Melanocyte of skin (primary cell): ENCODE results near the gene HGS. TPM values are rescaled to one million over a fixed set of nuclear protein-coding genes. Genes with fewer than 3 reads are reported as not detected.

Experiments used
- small RNA-seq, 2 donors: library from RNA; depleted of rRNA; stranded (forward); fragments of <200 nt; gene quantifications; one replicate each; pipeline ENCODE3, GENCODE V24; 2012
- total RNA-seq, 2 donors: library from RNA; depleted of rRNA; stranded (reverse); fragments of >200 nt; gene quantifications; 2 replicates each; pipeline ENCODE4 v1.2.3, GENCODE V29; 2012

The HGS gene, protein sequence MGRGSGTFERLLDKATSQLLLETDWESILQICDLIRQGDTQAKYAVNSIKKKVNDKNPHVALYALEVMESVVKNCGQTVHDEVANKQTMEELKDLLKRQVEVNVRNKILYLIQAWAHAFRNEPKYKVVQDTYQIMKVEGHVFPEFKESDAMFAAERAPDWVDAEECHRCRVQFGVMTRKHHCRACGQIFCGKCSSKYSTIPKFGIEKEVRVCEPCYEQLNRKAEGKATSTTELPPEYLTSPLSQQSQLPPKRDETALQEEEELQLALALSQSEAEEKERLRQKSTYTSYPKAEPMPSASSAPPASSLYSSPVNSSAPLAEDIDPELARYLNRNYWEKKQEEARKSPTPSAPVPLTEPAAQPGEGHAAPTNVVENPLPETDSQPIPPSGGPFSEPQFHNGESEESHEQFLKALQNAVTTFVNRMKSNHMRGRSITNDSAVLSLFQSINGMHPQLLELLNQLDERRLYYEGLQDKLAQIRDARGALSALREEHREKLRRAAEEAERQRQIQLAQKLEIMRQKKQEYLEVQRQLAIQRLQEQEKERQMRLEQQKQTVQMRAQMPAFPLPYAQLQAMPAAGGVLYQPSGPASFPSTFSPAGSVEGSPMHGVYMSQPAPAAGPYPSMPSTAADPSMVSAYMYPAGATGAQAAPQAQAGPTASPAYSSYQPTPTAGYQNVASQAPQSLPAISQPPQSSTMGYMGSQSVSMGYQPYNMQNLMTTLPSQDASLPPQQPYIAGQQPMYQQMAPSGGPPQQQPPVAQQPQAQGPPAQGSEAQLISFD
- total RNA-seq, result 100 to 1,000 TPM in 1 of 2 donors, 10 to 100 TPM in 1; 87.1 to 105 TPM

DNA sequence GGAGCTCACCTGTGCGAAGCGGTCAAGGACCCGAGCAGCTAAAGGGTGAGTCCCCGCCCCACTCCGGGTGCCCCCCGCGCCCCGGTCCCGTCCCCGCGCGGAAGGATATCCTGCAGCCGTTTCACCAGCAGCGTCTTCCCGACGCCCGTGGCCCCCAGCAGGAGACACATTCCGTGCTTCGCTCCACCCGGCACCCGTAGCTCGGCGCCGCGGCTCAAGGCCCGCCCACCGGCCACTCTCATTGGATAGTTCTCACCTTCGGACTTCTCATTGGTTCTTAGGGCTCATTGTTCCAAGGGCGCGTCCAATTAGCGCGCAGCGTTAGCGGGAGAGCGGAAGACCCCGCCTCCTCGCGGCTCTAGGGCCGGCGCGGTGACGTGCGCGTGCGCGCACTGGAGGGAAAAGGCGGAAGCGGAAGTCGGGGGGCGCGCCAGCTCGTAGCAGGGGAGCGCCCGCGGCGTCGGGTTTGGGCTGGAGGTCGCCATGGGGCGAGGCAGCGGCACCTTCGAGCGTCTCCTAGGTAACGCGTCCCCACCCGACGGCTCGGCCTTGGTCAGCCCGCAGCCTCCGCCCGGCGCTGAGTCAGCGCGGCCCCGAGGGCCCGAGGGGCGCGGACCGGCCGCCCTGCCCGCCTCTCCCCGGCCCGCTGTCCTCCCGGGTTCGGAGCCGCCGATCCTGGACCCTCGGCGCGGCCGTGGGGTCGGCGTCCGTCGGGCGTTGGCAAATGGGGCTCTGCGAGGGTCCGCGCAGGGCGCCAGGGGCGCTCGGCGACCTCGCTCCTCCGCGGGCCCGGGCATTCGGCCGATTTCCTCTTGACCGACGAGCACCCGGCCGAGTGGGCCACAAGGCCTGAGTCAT is at the start of gene HGS, which contains the start of gene ARL16:
Gene HGS, plus strand, starts transcription at position 428 of the 858 bp plus-strand sequence. Its CDS starts 56 bp downstream, at position 484.
Gene ARL16, minus strand, starts transcription at position 214 of the 858 bp plus-strand sequence. Its CDS starts 44 bp downstream, at position 170.

GRCh38 chr17:81636505-81637288 is 47.1 kb upstream of the HGS start, which contains the start of the genes NPLOC4 and TSPAN10:
NPLOC4 (minus strand) TSS chr17:81637112; CDS start chr17:81636930, 182 bp downstream.
TSPAN10 (plus strand) TSS chr17:81637196; CDS start chr17:81642413, 5,217 bp downstream.

DNA sequence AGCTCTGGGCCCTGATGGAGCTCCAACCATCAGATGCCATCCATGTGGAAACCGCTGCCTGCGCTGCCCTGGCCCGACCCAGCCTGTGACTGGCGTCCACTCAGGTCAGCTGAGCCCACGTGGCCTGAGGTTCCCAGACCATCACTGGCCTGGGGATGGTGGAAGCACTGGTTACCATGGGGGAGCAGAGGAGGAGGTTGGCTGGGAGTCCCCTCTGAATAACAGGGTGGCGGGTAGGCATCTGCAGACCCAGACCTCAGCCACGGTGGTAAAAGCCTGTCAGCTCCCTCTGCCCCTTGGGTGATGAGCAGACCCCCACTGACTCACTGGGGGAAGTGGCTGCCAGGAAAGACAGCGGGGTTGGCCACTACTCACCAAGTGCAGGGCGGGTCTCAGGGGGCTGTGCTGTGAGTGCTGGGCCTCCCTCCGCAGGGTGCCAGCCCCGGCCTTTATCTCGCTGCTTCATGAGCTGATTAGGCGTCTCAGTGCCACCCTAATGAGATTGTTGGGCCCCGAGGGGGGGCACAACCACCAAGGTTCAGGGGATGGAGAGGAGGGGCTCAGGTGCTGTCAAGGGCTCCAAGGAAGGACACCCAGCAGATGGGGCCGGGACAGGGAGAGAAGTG is 27.6 kb upstream of the HGS start, which contains the start of gene PDE6G:
Gene PDE6G, minus strand, starts transcription at position 425 of the 626 bp plus-strand sequence. CDS start 3,237 bp downstream, outside the sequence.

DNA sequence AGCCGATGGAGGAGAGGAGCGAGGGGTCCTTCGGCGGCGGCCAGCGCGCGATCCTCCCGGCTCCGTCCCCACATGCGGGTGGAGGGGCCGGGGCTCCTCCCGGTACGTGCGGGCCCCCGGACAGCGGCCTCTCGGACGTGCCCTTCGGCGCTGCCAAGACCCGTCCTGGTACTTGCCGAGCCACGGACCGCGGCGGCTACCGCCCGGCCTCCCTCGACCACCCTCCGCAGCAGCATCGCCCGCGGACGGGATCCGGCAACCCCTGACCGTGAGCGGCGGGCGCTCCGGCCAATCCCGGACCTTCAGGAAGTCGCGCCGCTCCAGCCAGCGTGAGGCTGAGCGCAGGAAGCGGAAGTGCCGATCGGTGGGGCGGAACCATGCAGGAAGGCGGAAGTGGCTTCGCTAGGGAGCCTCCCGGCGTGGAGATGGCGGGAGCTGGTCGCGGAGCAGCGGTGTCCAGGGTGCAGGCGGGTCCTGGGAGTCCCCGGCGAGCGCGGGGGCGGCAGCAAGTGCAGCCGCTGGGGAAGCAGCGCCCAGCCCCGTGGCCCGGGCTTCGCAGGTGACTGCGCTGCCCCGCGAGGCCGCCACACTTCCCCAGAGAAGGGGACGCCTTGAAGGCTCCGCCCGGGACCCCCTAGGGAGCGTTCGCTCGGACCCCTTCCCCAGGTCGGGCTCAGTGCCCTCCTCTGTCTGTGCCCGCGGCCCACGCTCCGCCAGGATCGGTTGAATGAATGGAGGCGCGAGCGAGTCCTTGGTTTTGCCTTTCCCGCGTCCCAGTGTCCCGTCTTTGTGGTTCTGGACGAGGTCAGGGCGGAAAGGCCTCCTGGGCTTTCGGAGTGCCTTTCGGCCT is 17.2 kb upstream of the HGS start, which contains the start of the genes CCDC137 and OXLD1:
Gene CCDC137, plus strand, starts transcription at position 396 of the 850 bp plus-strand sequence. Its CDS starts 30 bp downstream, at position 426.
Gene OXLD1, minus strand, starts transcription at position 264 of the 850 bp plus-strand sequence. Its CDS starts 28 bp downstream, at position 236.

DNA sequence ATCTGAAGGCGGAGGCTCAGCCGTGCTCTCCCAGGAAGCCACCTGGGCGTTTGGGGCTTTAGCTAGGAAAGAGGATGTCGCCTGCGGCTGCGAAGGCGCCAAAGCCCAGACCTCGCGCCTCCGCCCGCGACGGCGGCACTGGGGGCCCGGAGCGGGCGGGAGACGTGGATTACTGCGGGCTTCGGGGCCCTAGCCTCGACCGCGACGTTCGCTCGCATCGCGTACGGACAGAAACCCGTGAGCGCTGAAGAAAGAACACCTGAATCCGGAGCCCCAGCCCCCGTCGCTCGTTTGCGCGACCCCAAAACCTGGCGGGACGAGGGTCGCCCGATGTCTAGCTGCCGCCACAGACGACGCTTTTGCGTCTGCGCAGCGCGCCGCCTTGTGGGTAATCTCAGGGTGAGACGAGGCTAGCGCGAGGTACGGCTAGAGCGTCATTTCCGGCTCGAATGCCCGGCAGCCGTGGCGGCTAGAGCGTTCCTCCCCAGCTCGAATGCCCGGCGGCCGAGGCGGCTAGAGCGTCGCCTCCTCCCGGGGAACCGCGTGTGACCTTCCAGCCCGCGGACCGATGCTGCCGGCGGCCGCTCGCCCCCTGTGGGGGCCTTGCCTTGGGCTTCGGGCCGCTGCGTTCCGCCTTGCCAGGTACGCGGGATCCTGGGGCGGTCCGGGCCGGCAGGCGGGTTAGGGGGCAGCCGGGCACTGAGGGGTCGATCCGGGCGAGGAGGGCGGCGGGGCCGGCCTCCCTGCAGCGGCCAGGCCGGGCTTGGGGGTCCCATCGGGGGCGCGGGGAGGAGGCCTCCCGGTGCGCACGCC is 19.3 kb downstream of the HGS start, which contains the start of gene MRPL12:
Gene MRPL12, plus strand, starts transcription at position 434 of the 813 bp plus-strand sequence. Its CDS starts 135 bp downstream, at position 569.

GRCh38 chr17:81711814-81712467 is 28.1 kb downstream of the HGS start, which contains the start of gene SLC25A10:
SLC25A10 (plus strand) TSS chr17:81712284; CDS start chr17:81712427, 143 bp downstream.

Small RNA genes lying within 50 kb of the gene (small RNA-seq; reads per million reads assigned to genes)
- 0 reads per million in 2 donors for gene MIR6786

Other genes starting within 250 kb of the HGS start
- gene ACTG1, start 171.2 kb upstream of the HGS start, total RNA-seq, result 1,000 to 10,000 TPM; 6,005 to 7,523 TPM
- under 1 TPM; 0.34 to 0.67 TPM for gene FSCN2, start 155.6 kb upstream of the HGS start, total RNA-seq
- 10 to 100 TPM; 19.6 to 20.0 TPM for gene FAAP100, start 131.7 kb upstream of the HGS start, total RNA-seq
- 100 to 1,000 TPM; 135 to 147 TPM for gene NPLOC4, start 46.9 kb upstream of the HGS start, total RNA-seq
- 100 to 1,000 TPM in 1 of 2 donors, 10 to 100 TPM in 1; 77.6 to 121 TPM for gene TSPAN10, start 46.8 kb upstream of the HGS start, total RNA-seq
- 1 to 10 TPM in 1 of 2 donors, under 1 TPM in 1; 1.00 to 1.0 TPM for gene PDE6G, start 27.5 kb upstream of the HGS start, total RNA-seq
- gene OXLD1, start 17.4 kb upstream of the HGS start, total RNA-seq, result 10 to 100 TPM; 32.0 to 38.0 TPM
- gene CCDC137, start 17.3 kb upstream of the HGS start, total RNA-seq, result 10 to 100 TPM in 1 of 2 donors, 1 to 10 TPM in 1; 4.8 to 10.7 TPM
- 10 to 100 TPM; 14.0 to 17.6 TPM for gene ARL16, start 214 bp upstream of the HGS start, total RNA-seq
- gene MRPL12, start 19.4 kb downstream of the HGS start, total RNA-seq, result 10 to 100 TPM; 18.6 to 30.6 TPM
- 10 to 100 TPM; 12.7 to 27.6 TPM for gene SLC25A10, start 28.3 kb downstream of the HGS start, total RNA-seq
- not detected for gene GCGR, start 120.1 kb downstream of the HGS start, total RNA-seq
- 10 to 100 TPM; 84.9 to 98.4 TPM for gene MCRIP1, start 149.3 kb downstream of the HGS start, total RNA-seq
- gene PPP1R27, start 151.0 kb downstream of the HGS start, total RNA-seq, result not detected
- 100 to 1,000 TPM; 383 to 481 TPM for gene P4HB, start 176.5 kb downstream of the HGS start, total RNA-seq
- gene ARHGDIA, start 187.3 kb downstream of the HGS start, total RNA-seq, result 100 to 1,000 TPM; 192 to 263 TPM
- 100 to 1,000 TPM in 1 of 2 donors, 10 to 100 TPM in 1; 71.6 to 187 TPM for gene ALYREF, start 207.6 kb downstream of the HGS start, total RNA-seq
- gene ANAPC11, start 207.7 kb downstream of the HGS start, total RNA-seq, result 100 to 1,000 TPM; 113 to 141 TPM
- 1 to 10 TPM in 1 of 2 donors, not detected in 1; 1.0 TPM for gene NPB, start 218.2 kb downstream of the HGS start, total RNA-seq
- 10 to 100 TPM; 71.6 to 82.9 TPM for gene PCYT2, start 227.4 kb downstream of the HGS start, total RNA-seq
- 10 to 100 TPM; 14.1 to 15.3 TPM for gene SIRT7, start 234.2 kb downstream of the HGS start, total RNA-seq
- 10 to 100 TPM; 23.1 to 33.0 TPM for gene MAFG, start 243.7 kb downstream of the HGS start, total RNA-seq